ENCODE measurements around the gene MKNK2.
"Not testable (repeated sequence)": the region's sequence is repeated elsewhere in the genome, so short reads cannot be mapped to it uniquely, and the experiment has no call there.

Gene MKNK2

GRCh38 chr19:1997353-1998233 is 53.5 kb downstream of the MKNK2 start:
- no peak for DNase-seq (ENCODE audit: low read depth in 1 of 2, low spot score in 1 of 2)

GRCh38 chr19:1992759-1993260 is 58.2 kb downstream of the MKNK2 start:
- DNase-seq (ENCODE audit: low read depth in 1 of 2, low spot score in 1 of 2) = no peak

DNA sequence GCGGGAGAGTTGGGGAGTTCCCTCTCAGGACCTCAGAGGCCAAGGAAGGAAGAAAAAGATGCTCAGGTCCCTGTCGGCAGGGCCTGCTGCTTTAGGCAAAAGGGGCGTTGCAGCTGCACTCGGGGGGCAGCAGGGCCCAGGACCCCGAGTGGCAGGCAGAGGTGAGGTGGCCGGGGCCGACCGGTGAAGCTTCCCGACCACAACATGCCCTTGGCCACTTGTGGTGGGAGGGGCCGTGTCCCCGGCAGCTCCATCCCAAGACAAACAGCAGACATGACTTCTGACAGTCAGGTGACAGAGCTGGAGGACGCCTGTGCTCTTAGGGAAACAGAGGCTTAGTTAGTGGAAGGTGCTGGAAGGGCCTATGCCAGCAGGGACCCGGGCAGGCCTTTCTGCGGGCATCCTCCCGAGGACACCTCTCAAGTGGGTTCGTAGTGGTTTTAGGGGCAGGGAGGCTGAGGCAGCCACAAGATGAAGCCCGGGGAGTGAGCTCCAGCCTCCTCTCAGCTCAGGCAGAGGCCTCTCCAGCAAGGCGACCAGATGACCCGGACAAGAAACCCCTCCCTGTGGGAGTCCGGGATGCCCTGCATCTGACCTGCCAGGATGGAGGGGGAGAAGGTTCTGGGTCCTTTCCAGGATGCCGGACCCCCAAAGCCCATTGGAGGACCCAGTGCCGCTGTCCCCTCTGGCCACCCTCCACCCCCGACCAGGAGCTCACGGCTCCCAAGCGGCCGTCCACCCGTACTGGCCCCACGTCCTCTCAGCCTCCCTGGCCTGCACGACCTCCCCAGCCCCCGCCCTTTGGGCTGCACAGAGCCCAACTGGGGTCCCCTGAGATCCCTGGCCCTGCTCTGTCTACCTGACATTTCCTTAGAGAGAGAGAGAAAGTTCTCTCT is 59.8 kb downstream of the MKNK2 start:
- no peak for DNase-seq (ENCODE audit: low read depth in 1 of 2, low spot score in 1 of 2)

DNA sequence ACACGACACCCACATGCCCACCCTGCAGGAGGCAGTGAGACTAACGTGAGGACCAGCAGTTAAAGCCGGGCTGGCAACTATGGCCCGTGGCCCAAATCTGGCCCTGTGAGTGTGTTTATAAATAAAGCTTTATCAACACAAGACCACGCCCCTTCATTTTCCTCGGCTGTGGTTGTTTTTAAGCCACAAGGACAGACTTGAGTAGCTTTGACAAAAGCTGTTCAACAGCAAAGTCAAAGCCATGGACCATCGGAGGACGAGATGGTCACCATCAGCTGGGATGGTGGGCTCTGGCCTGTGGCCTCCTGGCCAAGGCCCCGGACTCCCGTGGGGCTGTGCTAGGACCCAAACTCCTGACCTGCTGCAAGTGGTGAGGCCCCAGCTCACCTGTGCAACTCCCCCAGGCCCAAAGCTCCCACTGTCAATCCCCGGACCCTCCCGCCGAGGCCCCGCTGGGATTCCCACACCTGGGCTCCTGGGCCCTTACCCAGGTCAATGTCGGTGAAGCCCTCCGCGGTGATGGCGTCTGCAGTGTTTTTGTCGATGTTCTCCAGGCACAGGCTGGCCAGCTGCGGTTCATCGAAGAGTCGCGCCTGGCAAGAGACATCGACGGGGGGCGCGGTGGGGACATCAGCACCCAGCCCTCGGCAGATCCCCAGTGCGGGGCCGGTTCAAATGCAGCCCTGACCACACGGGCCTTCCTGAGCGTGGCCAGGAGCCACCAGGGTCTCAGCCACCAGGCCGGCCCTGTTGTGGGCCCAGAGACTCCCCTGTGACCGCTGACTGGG is 60.6 kb downstream of the MKNK2 start:
- no peak for DNase-seq (ENCODE audit: low read depth in 1 of 2, low spot score in 1 of 2)

- no peak for DNase-seq (ENCODE audit: low read depth in 1 of 2, low spot score in 1 of 2)
Measured at GRCh38 chr19:1989513-1990229, 61.4 kb downstream of the MKNK2 start.

DNA sequence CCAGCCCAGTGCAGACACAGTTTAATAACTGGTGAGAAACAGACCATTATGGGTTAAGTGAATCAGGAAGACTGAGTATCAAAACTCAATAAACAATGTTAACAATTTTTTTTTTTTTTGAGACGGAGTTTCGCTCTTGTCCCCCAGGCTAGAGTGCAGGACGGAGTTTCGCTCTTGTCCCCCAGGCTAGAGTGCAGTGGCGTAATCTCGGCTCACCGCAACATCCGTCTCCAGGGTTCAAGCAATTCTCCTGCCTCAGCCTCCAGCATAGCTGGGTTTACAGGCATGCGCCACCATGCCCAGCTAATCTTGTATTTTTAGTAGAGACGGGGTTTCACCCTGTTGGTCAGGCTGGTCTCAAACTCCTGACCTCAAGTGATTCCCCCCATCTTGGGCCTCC is 62.6 kb downstream of the MKNK2 start:
- DNase-seq (ENCODE audit: low read depth in 1 of 2, low spot score in 1 of 2) = not testable (repeated sequence)

All from activated T-helper 1 cell treated with anti-CD3 and anti-CD28 coated beads, Interleukin-2, amount 50 U/mL, for 16 hours (primary cell).